SK-N-SH treated with all-trans-retinoic acid at 6 μM for 48 hours (cell line): ENCODE results near the gene SH3BP4.

Experiments used
- PPARA ChIP-seq: fragments of 250-450 bp; sonication (Bioruptor Pico); IDR thresholded peaks from 2 replicates; pipeline ENCODE4 v1.5.0; 2020; ENCODE audit warnings: mild to moderate bottlenecking, borderline replicate concordance
- RARB ChIP-seq: fragments of 250-450 bp; sonication (Bioruptor Pico); IDR thresholded peaks from 2 replicates; pipeline ENCODE4 v1.8.0; 2021; ENCODE audit warnings: mild to moderate bottlenecking, moderate library complexity
- TF ChIP-seq, protein P1 (sequence below): fragments of 250-450 bp; sonication (Bioruptor Pico); IDR thresholded peaks from 2 replicates; pipeline ENCODE4 v1.8.0; 2020; ENCODE audit warnings: mild to moderate bottlenecking, moderate library complexity, borderline replicate concordance

DNA sequence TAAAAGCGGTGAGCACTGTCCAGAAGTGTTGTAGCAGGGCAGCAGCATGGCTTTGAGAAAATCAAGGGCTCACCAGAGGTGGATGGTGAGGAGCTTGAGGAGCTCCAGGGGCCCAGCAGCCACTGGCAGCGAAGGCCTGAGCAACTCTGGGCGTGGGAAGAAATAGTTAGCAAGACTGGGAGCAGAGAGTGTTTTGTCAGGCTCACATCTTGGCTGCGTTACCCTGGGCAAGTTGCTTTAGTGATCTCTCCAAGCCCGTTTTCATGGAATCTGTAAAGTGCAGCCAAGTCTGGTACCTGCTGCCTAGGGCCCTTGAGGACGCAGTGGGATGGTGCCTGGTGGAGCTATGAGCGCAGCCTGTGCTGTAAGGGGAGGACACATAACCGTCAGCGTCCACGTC is 78.3 kb downstream of the SH3BP4 start:
- TF ChIP-seq PPARA (CRISPR knock-in tag) (no peak), RARB (CRISPR knock-in tag) (no peak)
- TF ChIP-seq, protein P1, sequence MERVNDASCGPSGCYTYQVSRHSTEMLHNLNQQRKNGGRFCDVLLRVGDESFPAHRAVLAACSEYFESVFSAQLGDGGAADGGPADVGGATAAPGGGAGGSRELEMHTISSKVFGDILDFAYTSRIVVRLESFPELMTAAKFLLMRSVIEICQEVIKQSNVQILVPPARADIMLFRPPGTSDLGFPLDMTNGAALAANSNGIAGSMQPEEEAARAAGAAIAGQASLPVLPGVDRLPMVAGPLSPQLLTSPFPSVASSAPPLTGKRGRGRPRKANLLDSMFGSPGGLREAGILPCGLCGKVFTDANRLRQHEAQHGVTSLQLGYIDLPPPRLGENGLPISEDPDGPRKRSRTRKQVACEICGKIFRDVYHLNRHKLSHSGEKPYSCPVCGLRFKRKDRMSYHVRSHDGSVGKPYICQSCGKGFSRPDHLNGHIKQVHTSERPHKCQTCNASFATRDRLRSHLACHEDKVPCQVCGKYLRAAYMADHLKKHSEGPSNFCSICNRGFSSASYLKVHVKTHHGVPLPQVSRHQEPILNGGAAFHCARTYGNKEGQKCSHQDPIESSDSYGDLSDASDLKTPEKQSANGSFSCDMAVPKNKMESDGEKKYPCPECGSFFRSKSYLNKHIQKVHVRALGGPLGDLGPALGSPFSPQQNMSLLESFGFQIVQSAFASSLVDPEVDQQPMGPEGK, result no peak
